ENCODE data around the gene GOSR1.
"Not testable (repeated sequence)": the region's sequence is repeated elsewhere in the genome, so short reads cannot be mapped to it uniquely, and the experiment has no call there.

Gene GOSR1

DNA sequence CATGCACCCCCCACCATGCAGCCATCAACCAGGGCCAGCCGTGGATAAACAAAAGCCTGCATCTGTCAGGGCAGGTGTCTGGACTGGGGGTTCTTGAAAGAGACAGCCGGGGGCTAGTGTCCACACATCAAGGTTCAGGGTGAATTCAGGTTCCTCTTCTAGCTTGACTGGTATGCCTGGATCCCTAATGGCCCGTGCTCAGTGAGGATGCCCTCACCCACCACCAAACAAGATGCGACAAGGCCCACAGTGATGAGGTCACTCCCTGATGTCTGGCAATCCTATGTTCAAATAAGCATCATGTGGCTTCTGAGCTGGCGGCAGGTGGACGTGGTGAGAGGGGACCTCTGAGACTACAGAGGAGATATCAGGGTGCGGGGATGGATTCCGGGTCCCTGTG is 64.6 kb downstream of the GOSR1 start:
- in situ Hi-C loops (cut with MboI; ENCODE audit: low sequenced_read_pairs): no loop called here

DNA sequence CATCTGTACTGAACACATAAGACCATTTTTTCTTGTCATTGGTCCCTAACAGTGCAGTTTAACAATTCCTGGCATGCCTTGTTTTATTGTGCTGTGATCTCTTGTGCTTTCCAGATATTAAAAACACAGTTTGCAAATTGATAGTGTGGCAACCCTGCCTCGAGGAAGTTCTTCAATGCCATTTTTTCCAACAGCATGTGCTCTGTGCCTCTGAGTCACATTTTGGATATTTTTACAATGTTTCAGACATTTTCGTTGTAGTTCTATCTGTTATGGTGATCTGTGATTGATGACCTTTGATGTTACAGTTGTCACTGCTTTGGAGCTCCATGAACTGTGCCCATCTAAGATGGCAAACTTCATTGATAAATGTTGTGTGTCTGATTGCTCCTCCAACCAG is 66.2 kb downstream of the GOSR1 start:
- in situ Hi-C loops (cut with MboI; ENCODE audit: low sequenced_read_pairs): no loop called here

DNA sequence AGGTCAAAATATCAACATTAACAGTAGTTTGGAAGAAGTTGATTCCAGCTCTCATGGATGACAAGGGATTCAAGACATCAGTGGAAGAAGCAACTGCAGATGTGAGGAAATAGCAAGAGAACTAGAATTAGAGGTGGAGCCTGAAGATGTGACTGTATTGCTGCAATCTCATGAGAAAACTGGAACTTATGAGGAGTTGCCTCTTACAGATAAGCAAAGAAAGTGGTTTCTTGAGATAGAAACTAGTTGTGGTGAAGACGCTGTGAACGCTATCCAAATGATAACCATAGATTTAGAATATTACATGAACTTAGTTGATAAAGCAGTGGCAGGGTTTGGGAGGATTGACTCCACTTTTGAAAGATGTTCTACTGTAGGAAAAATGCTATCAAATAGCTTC is 67.8 kb downstream of the GOSR1 start:
- in situ Hi-C loops (cut with MboI; ENCODE audit: low sequenced_read_pairs): no loop called here

DNA sequence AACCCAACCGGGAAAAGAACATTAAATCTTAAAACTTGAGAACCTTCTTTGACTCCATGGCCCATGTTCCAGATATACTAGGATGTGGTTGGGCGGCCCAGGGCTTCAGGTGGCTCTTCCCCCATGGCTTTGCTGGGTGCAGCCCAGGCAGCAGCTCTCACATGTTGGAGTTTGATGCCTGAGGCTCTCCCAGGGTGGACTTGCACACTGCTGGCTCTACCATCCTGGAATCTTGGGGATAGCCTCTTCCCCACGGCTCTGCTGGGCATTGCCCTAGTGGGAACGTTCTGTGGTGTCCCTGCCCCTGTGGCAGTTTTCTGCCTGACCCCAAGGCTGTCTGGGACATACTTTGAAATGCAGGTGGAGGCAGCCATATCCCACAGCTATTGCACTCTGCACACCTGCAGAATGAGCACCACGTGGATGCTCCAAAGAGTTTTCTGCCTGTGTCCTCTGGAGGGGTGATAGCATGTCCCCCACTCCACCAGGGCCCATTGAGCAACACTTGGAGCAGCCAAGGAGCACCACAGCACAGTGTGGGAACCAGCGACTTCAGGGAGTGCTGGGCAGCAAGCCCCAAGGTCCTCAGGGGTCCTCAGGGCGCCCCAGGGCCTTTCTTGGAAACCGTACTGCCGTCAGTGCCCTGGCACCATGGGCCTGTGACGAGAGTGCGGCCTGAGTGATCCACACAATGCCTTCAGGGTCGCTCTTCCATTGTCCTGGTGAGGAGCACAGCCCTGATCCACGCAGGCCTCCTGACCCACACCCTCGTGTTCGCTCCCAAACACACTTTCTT is 70.8 kb downstream of the GOSR1 start:
- in situ Hi-C loops (cut with MboI; ENCODE audit: low sequenced_read_pairs): no loop called here

DNA sequence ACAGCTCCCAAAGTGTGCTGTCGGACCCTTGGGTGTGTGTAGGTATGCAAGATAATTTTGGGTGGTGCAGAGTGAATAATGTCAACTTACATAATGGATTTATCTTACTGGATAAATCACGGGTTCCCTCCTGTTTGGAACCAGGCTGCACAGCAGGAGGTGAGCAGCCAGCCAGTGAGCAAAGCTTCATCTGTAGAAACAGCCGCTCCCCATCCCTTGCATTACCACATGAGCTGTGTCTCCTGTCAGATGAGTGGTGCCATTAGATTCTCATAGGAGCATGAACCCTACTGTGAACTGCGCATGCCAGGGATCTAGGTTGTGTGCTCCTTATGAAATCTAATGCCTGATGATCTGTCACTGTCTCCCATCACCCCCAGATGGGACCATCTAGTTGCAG is 72.0 kb downstream of the GOSR1 start:
- in situ Hi-C loops (cut with MboI; ENCODE audit: low sequenced_read_pairs): not testable (repeated sequence)

DNA sequence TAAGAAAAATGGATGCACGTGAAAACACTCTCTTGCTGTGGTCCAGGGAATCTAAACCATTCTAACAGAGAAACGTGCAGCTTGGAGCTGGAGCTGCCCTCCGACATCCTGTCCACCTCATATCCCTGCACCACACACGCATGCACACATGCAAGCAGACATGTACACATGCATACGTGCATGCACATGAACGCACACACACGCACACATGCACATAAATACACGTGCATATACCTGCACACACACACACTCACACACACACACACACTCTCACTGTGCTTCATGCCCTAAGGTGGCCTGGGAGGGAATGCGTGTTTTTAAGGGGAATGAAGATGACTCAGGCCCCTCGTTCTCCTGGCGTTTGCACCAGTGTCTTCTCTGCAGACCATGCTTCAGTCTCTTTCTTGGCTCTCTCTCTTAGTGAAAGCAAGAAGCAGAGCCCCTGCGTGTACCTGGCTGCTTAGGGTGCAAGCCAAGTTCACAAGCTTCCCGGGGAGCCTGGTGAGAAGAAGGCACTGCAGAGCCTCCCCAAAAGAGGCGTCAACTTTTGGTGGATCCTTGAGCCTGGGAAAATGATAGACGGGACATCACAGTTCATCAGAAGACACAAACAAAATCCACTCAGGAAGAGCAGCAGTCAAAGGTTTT is 72.8 kb downstream of the GOSR1 start:
- in situ Hi-C loops (cut with MboI; ENCODE audit: low sequenced_read_pairs): loop anchor here (5.0 to 10.0 kb wide), 2 partner anchors 73 to 445 kb away; partner anchors contain the start of gene GOSR1

DNA sequence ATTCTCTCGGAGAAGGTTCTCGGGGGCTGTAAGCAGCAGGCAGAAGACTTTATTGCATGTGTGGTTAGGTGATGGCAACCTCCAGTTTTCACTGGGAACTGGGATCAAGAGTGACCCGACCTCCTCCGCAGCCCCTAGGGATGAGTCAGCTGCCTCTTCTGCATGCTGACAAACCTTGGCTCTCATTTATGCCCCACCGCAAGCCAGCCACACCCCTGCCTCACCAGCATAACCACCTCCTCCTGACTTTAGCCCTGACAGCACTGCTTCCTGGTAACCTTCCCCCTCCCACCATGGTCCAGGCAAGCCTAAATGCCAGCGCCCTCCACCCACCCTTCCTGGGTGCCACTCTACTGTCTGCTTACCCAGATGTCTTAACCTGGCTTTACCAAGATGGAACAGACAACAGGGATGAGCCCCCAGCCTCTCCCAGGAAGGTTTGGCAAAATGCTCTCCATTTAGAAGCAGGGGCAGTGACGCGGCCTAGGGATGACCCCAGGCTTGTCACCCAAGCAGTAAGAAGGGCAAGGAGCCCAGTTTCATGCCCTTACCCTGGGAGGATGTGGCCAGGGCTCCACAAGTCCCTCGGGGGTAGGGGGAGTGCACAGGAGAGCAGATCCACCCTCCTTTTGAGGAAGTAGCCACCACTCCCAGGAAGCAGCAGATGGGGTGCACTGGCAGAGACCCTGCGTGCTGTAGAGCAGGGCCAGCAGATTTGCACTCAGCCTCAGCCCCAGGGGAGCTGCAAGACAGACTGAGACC is 73.5 kb downstream of the GOSR1 start:
- in situ Hi-C loops (cut with MboI; ENCODE audit: low sequenced_read_pairs): loop anchor here (5.0 to 10.0 kb wide), 2 partner anchors 73 to 446 kb away; partner anchors contain the start of gene GOSR1

DNA sequence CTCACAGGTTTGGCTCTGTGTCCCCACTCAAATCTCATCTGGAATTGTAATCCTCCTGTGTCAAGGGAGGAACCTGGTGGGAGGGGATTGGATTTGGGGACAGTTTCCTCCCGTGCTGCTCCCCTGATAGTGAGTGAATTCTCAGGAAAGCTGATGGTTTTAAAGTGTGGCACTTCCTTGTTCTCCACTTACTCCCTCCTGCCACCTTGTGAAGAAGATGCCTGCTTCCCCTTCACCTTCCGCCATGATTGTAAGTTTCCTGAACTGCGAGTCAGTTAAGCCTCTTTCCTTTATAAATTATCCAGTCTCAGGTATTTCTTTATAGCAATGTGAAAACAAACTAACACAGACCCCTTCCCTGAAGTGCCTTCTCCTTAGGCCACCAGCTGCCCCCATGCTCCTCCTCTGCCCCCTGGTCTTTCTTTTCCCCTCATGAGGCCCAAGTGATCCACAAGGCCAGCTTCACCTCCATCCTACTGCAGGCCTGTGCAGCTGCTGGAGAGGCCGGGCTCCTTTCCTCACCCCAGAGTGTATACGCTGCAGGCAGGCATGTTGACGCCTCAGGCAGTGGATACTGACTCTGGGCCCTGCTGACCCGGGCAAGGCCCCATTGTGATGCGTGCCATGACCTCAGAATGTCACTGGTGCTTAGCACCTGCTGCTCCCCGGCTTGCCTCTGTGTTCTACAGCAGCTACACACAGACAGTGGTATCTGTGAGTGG is 74.2 kb downstream of the GOSR1 start:
- in situ Hi-C loops (cut with MboI; ENCODE audit: low sequenced_read_pairs): loop anchor here (5.0 to 10.0 kb wide), 2 partner anchors 74 to 447 kb away; partner anchors contain the start of gene GOSR1

DNA sequence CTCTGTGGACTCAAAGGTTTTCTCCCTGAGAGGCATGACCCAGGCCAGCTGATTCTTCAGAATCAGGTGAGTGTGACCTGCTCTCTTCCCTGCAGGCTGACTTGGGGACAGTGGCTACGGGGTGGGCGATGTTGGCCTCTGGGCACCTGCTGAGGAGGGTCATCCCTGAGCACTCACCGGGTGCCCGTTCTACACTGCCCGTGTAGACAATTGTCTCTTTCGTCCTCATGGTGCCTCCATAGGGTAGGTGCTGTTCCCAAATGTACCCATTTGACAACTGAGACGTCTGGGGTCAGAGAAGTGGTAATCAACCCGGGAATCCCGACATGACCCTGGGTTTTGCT is 74.8 kb downstream of the GOSR1 start:
- in situ Hi-C loops (cut with MboI; ENCODE audit: low sequenced_read_pairs): loop anchor here (5.0 to 10.0 kb wide), 2 partner anchors 75 to 447 kb away; partner anchors contain the start of gene GOSR1

DNA sequence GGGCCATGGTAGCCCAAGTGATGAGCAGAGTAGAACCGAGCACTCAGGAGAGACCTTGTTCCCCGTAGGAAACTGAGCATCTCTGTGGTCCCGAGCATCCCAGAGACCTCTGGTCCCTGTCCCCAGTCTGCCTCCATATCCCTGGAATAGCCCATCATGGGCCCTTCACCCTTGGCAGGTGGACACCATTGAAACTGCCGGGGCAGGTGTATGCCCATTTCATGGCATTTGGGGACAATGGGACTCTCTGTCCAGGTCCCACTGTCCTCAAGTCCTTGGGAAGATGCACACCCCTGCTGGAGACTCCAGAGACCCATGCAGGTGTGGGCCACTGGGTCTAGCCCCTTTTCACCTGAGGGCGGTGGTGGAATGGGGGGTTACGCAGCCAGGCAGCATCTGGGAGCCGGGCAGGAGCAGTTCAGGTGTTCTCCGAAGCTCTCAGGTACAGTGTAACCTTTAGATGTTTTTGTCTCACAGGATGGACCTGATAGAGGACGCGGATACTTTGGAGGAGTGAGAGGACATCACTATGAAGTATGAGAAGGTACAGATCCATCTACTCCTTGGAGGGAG is 75.9 kb downstream of the GOSR1 start:
- in situ Hi-C loops (cut with MboI; ENCODE audit: low sequenced_read_pairs): loop anchor here (5.0 to 10.0 kb wide), 2 partner anchors 76 to 448 kb away; partner anchors contain the start of gene GOSR1

DNA sequence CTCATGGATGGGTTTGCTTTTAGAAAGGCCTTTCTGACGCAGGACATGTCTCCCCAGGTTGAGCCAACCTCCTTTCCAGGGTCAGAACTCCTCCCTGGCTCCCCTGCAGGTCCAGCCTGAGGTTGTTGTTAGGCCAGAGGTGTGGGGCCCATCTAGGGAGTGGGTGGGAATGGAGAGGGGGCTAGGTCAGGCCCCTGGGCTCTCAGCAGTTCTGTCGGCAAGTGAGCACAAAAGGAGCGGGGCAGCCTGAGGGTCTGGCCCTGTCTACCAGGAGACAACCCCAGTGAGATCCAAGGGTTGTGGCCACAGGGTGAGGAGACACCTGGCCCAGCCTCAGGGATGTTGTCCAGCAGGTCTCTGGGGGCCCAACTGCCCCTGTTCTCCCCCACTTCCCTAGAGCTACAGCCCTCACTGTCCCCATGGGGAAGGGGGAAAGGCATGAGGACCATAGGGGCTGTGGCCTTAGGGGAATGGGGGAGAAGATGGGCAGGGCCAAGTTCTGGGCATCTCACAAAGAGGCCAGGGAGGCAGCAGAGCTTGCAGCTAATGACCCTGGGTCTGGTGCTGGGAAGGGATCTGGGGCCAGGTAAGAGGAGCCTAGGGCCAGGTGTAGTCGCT is 76.7 kb downstream of the GOSR1 start:
- in situ Hi-C loops (cut with MboI; ENCODE audit: low sequenced_read_pairs): loop anchor here (5.0 to 10.0 kb wide), 2 partner anchors 77 to 449 kb away; partner anchors contain the start of gene GOSR1

DNA sequence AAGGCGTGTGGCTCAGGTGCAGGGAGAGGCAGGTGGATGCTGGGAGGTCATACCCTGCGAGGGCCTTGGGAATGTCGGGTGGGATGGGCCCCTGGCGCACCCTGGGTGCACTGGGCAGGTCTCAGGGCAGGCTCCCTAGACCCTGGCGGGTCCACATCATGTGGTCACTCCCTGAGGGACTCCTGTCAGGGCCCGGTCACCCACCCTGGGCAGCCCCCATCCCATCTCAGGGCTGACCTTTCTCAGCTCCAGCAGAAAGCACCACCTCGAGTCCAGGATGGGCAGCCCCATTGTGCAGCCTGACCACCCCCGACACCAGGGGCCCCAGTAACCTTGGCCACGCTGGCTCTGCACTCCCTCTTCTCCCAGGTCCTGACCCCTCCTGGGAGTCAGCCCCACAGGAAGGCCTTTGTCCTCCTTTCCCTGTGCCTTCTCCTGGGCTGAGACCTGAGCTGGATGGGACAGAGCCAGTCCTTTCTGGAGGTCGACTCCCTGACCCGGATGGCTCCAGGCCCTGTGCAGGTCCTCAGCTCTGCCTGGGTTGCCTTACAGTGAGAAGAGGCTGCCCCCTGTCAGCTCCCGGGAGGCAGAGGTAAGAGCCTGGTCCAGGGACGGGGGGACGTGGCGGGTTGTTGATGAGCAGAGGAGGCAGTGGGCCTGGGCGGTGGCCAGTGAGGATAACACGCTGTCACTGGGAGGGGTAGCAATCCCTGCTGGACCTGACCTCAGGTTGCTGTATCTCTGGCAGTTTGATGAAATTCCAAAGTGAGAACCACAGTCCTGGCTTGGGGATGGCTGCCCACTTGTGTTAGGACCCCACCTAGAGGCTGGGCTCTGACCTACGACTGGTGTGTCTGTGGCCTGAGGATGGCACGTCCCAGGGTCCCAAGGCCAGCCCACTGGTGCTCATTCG is 77.9 kb downstream of the GOSR1 start:
- in situ Hi-C loops (cut with MboI; ENCODE audit: low sequenced_read_pairs): loop anchor here (5.0 to 10.0 kb wide), 2 partner anchors 78 to 450 kb away; partner anchors contain the start of gene GOSR1

DNA sequence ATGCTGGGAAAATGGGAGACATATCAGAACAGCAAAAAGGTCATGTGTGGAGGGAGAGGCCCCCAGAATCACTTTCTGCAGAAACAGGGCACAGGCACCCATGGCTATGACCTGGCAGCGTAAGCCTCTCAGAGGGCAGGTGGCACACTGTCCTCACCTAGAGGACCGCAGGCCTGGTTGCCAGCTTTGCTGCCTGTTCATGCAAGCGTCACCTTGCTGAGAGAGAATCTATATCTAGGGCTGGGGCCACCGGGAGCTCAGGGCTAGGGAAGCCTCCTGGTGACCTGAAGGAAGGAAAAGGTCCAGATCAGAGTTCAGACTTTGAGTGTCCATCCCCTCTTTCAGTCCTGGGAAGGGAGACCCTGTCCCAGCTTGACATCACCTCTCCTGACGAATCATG is 78.7 kb downstream of the GOSR1 start:
- in situ Hi-C loops (cut with MboI; ENCODE audit: low sequenced_read_pairs): loop anchor here (10.0 kb wide), 1 partner anchor 451 kb away; no protein-coding TSS in a partner anchor

DNA sequence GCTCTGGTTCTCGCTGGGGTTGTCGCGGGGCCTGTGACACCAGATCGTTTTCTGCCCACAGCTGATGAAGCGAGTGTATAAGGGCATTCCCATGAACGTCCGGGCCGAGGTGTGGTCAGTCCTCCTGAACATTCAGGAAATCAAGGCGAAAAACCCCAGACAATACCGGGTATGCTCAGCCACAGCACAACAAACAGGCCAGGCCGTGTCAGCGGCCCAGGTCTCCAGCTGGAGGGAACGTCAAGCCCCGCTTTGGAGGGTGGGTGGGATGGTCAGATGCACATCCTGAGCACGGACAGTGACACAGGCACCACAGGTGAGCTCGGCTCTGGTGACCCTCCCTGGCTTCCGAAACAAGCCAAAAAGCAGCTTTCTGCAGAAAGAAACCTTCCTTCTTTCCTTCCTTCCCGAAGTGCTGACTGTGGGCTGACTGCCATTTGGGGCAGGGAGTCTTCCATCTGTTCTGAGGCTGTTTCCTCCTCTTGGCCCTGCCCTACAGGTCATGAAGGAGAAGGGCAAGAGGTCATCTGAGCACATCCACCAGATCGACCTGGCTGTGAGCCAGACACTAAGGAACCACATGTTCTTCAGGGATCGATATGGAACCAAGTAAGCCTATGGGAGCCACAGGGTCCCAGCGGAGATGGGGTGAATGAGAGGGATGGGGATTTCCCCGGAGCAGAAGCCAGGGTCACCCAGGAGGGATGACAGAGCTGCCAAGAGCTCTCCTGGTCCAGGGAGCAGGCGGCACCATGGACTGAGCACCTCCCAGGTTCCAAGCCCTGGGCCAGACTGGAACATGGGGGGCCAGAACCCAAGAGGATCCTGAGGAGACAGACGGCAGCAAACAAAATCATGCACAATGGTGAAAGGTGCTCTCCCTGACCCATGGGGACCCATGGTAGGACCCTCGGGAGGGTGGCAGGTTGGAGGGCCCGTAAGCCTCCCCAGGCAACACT is 79.4 kb downstream of the GOSR1 start:
- in situ Hi-C loops (cut with MboI; ENCODE audit: low sequenced_read_pairs): loop anchor here (10.0 kb wide), 1 partner anchor 452 kb away; no protein-coding TSS in a partner anchor

DNA sequence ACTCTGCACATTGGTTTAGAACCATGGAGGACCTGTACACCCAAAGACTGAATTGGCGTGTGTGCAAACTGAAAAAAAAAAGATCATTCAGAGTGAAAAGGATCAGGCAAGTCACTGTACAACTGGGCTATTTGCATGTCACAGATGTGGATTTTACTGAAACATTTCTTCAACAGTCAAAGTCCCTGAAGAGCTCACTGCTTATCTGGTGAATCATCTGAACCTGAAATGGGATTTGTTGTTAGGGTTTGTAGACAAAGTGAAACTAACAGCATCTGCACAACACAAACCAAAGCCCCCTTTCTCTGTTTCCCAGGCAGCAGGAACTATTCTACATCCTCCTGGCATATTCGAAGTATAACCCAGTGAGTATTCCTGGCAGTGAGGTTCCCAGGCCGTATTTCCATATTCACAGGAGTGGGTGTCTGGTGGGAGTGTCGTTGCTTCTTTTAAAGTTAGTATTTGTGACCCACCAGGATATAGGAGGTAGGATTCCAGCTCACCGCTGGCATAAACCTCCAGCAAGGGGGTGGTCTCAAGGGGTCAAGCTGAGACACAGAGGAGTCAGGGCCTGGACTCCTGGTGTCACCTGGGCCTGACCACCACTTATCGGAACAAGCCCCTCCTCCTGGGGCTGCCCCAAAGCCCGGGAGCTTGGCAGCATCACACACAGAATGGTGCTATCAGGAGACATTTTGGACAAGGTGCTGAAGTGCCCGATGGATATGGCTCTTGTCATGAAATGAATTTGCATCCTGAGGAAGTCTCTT is 80.9 kb downstream of the GOSR1 start:
- in situ Hi-C loops (cut with MboI; ENCODE audit: low sequenced_read_pairs): loop anchor here (10.0 kb wide), 1 partner anchor 453 kb away; no protein-coding TSS in a partner anchor

DNA sequence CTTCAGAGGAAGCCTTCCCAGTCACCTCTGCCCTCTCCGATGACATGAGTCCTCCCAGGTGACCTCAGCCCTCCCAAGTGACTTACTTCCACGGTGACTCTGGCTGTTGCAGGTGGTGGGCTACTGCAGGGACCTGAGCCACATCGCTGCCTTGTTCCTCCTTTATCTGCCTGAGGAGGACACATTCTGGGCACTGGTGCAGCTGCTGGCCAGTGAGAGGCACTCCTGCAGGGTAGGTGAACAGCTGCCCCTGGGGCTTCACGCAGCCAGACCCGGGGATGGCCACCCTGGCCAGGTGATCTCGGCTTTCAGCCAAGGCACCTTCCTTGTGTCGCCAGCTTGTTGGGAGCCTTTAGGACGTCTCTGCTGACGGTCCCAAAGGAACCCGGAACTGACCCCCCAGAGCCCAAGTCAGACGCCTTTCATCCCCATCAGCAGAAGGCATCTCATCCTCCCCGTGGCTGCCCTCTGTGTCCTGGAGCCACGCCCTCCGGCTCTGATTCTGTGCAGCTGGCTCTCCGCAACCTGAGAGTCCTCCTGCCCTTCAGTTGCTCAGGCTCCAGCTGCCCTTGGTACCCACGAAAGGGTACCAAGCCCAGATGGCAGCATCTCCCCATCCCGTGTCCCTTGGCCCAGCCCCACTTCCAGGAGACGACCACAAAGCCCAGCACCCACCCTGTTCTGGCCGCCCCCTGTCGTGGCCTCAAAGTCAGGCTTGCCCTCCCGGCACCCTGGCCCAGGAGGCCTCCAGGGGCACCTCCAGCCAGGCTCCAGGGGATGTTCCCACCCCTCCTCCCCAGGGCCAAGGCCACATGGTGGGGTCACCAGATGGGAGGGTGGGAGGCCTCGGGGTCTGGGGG is 81.7 kb downstream of the GOSR1 start:
- in situ Hi-C loops (cut with MboI; ENCODE audit: low sequenced_read_pairs): loop anchor here (10.0 kb wide), 1 partner anchor 454 kb away; no protein-coding TSS in a partner anchor
